Activated CD4-positive, CD25-positive, alpha-beta regulatory T cell treated with anti-CD3 and anti-CD28 coated beads, Interleukin-2, amount 50 U/mL, for 16 hours (primary cell): ENCODE data around the gene NAB2.
"Not testable (repeated sequence)": the region's sequence is repeated elsewhere in the genome, so short reads cannot be mapped to it uniquely, and the experiment has no call there.

ENCODE experiments used
- DNase-seq: peaks from one replicate; pipeline ENCODE4 v3.0.0-alpha.2; 2020; ENCODE audit warnings: low read depth, low spot score

The NAB2 gene

GRCh38 chr12:57111031-57111734 is 22.3 kb downstream of the NAB2 start, which contains the start of gene STAT6:
Gene STAT6, minus strand, starts transcription at chr12:57111362. Its CDS starts 3,084 bp downstream, at chr12:57108278.
- peak; percentile 74 for DNase-seq

GRCh38 chr12:57112492-57113294 is 23.8 kb downstream of the NAB2 start:
- no peak for DNase-seq

GRCh38 chr12:57116580-57117281 is 27.8 kb downstream of the NAB2 start:
- no peak for DNase-seq

DNA sequence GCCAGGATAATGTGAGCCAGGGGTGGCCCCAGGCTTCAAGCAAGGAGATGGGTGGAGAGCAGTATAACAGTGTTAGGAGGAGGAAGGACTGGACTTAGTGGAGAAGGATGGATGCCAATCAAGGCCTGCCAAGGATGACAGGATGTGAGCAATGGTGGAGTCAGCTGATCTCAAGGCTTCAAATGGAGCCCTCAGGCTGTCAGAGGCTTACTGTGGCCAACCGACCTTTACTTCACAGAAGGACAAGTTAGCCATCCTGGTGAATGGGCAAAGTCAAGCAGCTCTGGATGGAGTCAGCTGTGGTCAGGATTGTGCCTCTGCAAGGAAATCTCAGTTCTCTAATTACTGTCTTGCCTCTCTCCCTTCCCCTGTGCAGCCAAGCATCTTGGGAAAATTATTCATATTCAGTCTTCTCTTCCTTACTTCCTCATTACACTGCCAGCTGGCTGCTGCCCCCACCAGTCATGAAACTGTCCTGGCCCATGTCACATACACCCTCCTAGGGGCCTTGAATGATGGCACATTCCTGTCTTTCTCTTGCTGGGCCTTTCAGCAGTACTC is 29.9 kb downstream of the NAB2 start:
- DNase-seq = no peak

DNA sequence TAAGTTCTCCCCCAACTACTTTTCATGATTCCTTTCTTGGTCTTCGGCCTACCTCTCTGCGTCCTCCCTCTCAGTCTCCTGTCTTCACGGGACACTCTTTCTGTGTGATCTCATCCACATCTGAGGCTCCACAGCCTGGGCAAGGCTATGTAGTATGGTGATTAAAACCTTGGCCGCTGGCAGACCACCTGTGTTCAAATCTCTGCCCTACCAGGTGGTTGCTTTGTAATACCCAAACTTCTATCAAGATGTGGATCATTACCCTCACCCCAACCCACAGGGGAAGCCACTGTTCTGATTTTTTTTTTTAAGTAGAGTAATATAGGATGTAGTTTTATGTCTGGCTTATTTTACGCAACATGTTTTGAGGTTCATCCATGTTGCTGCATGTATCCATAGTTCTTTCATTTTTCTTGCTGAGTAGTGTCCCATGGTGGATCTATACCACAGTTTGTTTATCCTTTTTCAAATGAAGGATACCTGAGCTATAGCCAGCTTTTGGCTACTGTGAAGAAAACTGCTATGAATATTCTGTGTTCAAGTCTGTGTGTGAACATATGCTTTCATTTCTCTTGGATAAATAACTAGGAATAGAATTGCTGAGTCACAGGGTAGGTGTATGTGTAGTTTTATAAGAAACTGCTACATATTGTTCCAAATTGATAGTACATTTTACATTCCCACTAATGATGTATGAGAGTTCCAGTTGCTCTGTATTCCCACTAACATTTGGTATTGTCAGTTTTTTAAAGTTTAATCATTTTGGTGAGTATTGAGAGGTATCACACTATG is 30.6 kb downstream of the NAB2 start:
- DNase-seq = no peak

DNA sequence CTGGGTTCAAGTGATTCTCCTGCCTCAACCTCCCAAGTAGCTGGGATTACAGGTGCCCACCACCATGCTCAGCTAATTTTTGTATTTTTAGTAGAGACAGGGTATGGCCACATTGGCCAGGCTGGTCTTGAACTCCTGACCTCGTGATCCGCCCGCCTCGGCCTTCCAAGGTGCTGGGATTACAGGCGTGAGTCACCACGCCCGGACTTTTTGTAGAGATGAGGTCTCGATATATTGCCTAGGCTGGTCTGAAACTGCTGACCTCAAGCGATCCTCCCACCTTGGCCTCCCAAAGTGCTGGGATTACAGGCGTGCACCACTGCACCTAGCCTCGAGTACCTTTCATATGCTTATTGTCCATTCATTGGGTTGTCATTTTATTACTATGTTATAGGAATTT is 31.8 kb downstream of the NAB2 start:
- DNase-seq = not testable (repeated sequence)

DNA sequence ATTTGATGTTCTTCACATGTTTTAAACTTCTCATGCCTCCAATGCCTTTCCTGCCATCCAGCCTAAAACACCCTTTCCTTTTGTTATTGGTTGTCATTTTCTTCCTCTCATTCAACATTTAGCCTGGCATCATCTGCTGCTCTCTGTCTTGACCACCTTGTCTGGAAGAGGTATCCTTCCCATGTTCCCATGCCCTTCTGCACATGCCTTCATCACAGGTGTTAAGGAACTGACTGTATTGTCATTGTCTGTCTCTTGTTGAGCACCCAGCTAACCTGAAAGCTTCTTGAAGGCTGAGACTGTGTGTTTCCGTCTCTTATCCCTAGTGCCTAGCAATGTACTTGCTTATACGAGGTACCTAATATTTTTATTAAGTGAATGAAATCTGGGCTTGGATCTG is 34.9 kb downstream of the NAB2 start:
- DNase-seq = no peak

GRCh38 chr12:57124261-57124877 is 35.5 kb downstream of the NAB2 start:
- DNase-seq = peak; percentile 67

DNA sequence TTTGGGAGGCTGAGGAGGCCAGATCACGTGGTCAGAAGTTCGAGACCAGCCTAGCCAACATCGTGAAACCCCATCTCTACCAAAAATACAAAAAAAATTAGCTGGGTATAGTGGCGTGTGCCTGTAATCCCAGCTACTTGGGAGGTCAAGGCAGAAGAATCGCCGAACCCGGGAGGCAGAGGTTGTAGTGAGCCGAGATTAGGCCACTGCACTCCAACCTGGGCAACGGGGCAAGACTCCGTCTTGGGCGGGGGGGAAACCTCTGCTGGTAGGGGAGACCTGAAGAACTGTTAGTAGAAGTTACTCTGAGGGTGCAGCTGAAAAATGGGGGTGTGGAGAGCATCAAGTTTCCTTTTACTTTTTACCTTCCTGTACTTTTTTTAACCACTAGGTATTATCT is 37.1 kb downstream of the NAB2 start:
- DNase-seq = no peak

DNA sequence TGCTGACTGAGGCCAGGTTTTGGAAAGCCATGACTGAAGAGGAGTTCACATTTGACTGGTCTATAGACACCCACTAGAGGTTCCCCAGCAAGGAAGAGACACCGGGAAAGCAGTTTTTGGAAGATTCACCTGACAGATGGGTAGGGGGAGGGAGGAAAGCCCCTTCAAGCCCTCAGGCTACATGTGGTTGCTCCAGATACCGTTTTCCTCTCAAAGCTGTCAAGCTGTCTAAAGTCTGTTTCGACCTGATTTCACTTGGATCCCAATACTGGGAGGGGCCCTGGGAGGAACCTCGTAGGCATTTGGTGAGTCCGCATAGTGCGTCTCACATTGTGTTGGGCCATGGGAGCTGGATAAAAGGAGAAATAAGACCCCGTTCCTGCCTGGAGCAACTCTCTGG is 37.6 kb downstream of the NAB2 start:
- DNase-seq = no peak

DNA sequence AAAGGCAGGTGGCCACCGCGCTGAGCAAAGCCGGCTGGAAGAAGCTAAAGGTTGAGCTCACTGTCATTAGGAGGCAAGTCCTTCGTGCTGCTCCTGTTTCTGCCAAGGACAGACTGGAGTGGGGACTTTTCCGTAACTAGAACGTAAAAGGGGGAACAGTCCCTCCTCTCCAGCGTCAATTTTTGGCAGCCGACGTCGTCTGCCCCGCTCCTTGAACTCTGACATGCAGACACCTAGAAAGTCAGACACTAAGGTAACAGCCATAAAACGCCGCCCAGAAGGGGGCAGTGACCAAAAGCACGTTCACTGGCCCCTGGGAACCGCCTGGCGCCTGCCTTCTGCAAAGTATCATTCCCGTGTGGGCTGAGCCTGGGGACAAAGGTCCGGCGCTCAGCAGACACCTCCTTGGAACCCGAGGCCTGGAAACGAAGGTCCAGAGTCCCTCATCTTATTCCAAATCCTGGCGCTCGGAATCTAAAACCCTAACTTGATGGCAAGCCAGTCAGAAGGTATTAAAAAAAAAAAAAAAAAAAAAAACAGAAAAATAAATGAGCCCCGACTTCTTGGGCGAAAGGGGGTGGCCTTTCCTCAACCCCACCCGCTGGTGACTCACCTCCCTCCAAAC is 38.3 kb downstream of the NAB2 start:
- no peak for DNase-seq

- DNase-seq = peak; percentile 45
Measured at GRCh38 chr12:57127726-57128518, 39.0 kb downstream of the NAB2 start, which contains the start of gene LRP1. Gene LRP1, plus strand, starts transcription at chr12:57128483. Its CDS starts 482 bp downstream, at chr12:57128965.

DNA sequence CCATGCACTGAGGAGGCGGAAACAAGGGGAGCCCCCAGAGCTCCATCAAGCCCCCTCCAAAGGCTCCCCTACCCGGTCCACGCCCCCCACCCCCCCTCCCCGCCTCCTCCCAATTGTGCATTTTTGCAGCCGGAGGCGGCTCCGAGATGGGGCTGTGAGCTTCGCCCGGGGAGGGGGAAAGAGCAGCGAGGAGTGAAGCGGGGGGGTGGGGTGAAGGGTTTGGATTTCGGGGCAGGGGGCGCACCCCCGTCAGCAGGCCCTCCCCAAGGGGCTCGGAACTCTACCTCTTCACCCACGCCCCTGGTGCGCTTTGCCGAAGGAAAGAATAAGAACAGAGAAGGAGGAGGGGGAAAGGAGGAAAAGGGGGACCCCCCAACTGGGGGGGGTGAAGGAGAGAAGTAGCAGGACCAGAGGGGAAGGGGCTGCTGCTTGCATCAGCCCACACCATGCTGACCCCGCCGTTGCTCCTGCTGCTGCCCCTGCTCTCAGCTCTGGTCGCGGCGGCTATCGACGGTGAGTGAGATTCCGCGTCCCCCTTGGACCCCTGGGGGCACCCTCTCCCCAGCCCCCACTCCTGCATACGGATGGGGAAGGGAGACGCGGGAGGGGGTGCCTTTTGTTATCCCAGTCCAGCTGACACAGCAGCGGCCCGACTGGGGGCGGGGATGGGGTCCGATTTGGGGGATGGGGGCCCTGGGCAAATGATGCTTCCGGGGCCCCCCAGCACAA is 39.8 kb downstream of the NAB2 start:
- DNase-seq = no peak

DNA sequence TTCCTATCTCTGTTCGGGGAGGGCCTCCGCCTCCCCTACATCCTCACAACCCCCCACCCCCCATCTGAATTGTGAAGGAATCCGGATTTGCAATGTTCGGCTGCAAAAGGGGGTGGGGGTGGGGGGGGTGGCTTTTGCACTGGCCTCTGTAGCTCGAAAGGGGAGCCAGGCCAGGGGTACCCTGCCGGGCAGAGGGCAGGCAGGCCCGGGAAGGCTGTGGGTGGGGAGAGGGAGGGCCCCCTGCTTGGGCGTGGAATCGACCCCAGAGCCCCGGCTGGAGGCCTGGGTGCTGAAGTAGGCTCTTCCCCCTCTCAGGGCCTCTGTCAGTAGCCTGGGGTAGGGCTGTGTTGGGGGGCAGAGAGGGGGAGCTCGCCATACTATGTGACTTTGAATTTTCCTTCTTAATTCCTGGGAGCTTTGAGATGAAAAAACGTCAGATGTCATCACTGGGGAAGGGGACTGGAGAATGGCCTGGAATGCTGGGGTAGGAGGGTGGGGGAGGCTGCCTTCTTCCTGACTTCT is 40.5 kb downstream of the NAB2 start:
- no peak for DNase-seq

DNA sequence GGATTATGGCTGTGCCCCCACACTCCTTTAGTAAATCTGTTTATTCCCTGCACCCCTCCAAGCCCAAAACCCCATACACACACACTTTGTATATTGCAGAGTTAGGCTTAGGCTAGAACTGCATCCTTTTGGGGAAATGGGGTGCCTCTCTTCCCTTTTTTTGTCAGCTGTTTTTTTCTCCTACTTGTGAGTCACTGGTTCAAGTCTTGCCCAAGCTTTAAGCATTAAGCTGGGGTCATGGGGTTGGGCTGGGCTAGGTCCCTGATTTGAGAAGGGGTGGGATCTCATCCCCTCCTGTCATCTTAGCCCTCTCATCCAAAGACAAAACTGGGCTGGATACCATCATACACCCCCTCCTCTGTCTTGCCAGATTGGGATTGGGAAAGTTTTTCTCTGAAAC is 41.0 kb downstream of the NAB2 start:
- no peak for DNase-seq

- DNase-seq = no peak
Measured at GRCh38 chr12:57130941-57131340, 42.0 kb downstream of the NAB2 start.

DNA sequence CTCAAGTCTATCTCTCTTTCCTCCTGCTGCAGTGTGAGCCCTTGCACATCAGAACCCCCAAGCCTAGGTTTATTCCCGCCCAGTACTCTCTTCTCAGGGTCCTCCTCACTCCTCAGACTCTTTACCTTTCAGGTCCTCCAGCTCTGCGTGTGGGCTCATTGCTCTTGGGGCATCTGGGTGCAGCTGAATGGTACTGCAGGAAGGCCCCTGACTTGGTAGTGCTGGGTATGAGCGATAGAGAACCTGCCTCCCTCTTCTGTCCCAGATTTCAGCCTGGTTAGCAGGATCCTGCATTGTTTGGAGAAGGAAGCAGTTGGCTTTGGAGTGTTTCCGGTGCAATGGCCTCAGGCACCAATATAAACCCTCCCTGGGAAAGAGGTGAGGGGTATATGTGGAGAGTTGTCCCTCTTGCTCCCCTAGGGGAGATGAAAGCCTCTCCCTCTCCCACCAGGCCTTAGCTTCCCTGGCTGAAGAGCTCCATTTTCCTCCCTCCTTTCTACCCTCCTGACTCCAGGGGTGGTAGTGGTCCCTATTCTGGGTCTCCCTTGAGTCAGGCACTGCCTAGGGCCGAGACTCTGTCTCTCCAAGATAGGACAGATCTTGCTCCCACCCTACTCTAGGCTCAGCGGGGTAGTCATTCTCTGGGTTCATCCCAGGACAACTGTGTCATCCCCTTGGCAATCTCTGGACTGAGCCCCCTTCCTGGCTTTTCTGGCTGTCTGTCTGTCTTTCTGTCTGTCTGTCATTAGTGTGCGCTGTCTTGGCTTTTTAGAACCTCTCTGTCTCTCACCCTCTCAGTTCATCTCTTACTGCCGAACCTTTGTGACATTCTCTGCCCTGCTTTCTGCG is 43.2 kb downstream of the NAB2 start:
- no peak for DNase-seq
